GM19043 (cell line): ENCODE results near the gene SPATA32.
"Not testable (repeated sequence)": the region's sequence is repeated elsewhere in the genome, so short reads cannot be mapped to it uniquely, and the experiment has no call there.

ENCODE experiments used
- ATAC-seq: cut with Tn5 transposase; IDR thresholded peaks from one replicate; pipeline ENCODE4 v1.9.1; 2021; ENCODE audit warnings: low read depth; ENCODE audit not compliant: unreplicated experiment

The SPATA32 gene

GRCh38 chr17:45274033-45274432 is 12.1 kb upstream of the SPATA32 start:
- no peak for ATAC-seq

- no peak for ATAC-seq
Measured at GRCh38 chr17:45273551-45273957, 11.7 kb upstream of the SPATA32 start.

GRCh38 chr17:45271603-45272002 is 9.7 kb upstream of the SPATA32 start:
- ATAC-seq, result no peak

GRCh38 chr17:45270828-45271418 is 9.0 kb upstream of the SPATA32 start:
- no peak for ATAC-seq

GRCh38 chr17:45269912-45270311 is 8.0 kb upstream of the SPATA32 start:
- ATAC-seq, result no peak

- ATAC-seq, result no peak
Measured at GRCh38 chr17:45267436-45268055, 5.7 kb upstream of the SPATA32 start.

GRCh38 chr17:45266372-45266926 is 4.6 kb upstream of the SPATA32 start:
- no peak for ATAC-seq

- ATAC-seq, result no peak
Measured at GRCh38 chr17:45265821-45266220, 3.9 kb upstream of the SPATA32 start.

- no peak for ATAC-seq
Measured at GRCh38 chr17:45264988-45265387, 3.1 kb upstream of the SPATA32 start.

GRCh38 chr17:45264430-45264829 is 2.5 kb upstream of the SPATA32 start:
- ATAC-seq, result no peak

- no peak for ATAC-seq
Measured at GRCh38 chr17:45263477-45263860, 1.6 kb upstream of the SPATA32 start.

- no peak for ATAC-seq
Measured at GRCh38 chr17:45262516-45263476, 902 bp upstream of the SPATA32 start.

GRCh38 chr17:45260204-45260783 is 1.6 kb downstream of the SPATA32 start:
- no peak for ATAC-seq

GRCh38 chr17:45258981-45259380 is 2.9 kb downstream of the SPATA32 start:
- no peak for ATAC-seq

GRCh38 chr17:45257115-45257514 is 4.8 kb downstream of the SPATA32 start:
- ATAC-seq, result no peak

GRCh38 chr17:45256114-45256966 is 5.6 kb downstream of the SPATA32 start:
- no peak for ATAC-seq

GRCh38 chr17:45255358-45255757 is 6.5 kb downstream of the SPATA32 start:
- ATAC-seq, result no peak

- no peak for ATAC-seq
Measured at GRCh38 chr17:45253879-45254278, 8.0 kb downstream of the SPATA32 start.

GRCh38 chr17:45253237-45253636 is 8.7 kb downstream of the SPATA32 start:
- ATAC-seq, result not testable (repeated sequence)

GRCh38 chr17:45251931-45252330 is 10.0 kb downstream of the SPATA32 start:
- ATAC-seq, result no peak
